GM12878 (cell line): ENCODE measurements around the gene PLPPR1. TPM values are rescaled to one million over a fixed set of nuclear protein-coding genes. Genes with fewer than 3 reads are reported as not detected.

ENCODE experiments used
- ATAC-seq: fragments of 200-7000 bp; cut with Tn5 transposase; 3 replicates; pipeline ENCODE4 v1.9.1; 2020; ENCODE audit warnings: mild to moderate bottlenecking, moderate library complexity
- BruUV-seq: library from RNA; stranded (reverse); fragments of 400-500 nt; replicated peaks from 2 replicates; lab custom pipeline; 2021; lab: Mats Ljungman, UMichigan
- CTCF ChIA-PET: fragments of 300-600 bp; sonication (Branson Sonifier 250); formaldehyde crosslinking; extraction: SDS; loops from one replicate; lab custom pipeline; 2021; ENCODE audit warnings: inconsistent platforms; lab: Yijun Ruan, JAX
- POLR2A ChIA-PET: fragments of 350-600 bp; formaldehyde crosslinking; extraction: SDS; loops from one replicate; lab custom pipeline; 2021; ENCODE audit warnings: inconsistent platforms; lab: Charles Lee
- RAD21 ChIA-PET: fragments of 300-600 bp; sonication (Branson Sonifier 250); formaldehyde crosslinking; loops from one replicate; lab custom pipeline; 2023; ENCODE audit warnings: antibody characterized with exemption; ENCODE audit not compliant: unreplicated experiment; lab: Charles Lee
- SMC1A ChIA-PET: fragments of 300-600 bp; sonication (Branson Sonifier 250); formaldehyde crosslinking; loops from one replicate; lab custom pipeline; 2023; ENCODE audit not compliant: unreplicated experiment, uncharacterized antibody; lab: Charles Lee
- DNase-seq: peaks from one replicate; pipeline ENCODE4 v3.0.0-alpha.2; 2011; ENCODE audit warnings: low read depth, low spot score
- FAIRE-seq: peaks from 3 replicates; lab custom pipeline; 2011; peaks lifted over from hg19 to GRCh38; lab: Jason Lieb, UNC
- H2AFZ ChIP-seq: 2 replicates; pipeline ENCODE4 v1.6.0; 2011; ENCODE audit warnings: low read depth, low read length, control low read depth; ENCODE audit not compliant: control insufficient read depth
- H3K27ac ChIP-seq: 2 replicates; pipeline ENCODE4 v1.5.1; 2011; ENCODE audit warnings: control low read depth; ENCODE audit not compliant: control insufficient read depth, insufficient read depth
- H3K27me3 ChIP-seq, 2 experiments: replicated peaks in 1 of 2; 2 replicates each; pipeline versions ENCODE4 v1.6.0 to v1.6.1; 2011; ENCODE audit warnings: low read length in 1 of 2; ENCODE audit not compliant: control insufficient read depth in 2 of 2, insufficient read depth in 2 of 2
- H3K36me3 ChIP-seq, 2 experiments: 2 replicates each; pipeline ENCODE4 v1.5.1; 2011; ENCODE audit warnings: low read length in 1 of 2; ENCODE audit not compliant: control insufficient read depth in 2 of 2, insufficient read depth in 2 of 2
- H3K4me1 ChIP-seq: 2 replicates; pipeline ENCODE4 v1.6.1; 2011; ENCODE audit warnings: mild to moderate bottlenecking, low read length, moderate library complexity, mixed read lengths; ENCODE audit not compliant: control insufficient read depth, insufficient read depth
- H3K4me2 ChIP-seq: 2 replicates; pipeline ENCODE4 v1.6.0; 2011; ENCODE audit warnings: control low read depth; ENCODE audit not compliant: control insufficient read depth, insufficient read depth
- H3K4me3 ChIP-seq: fragments of 200-600 bp; sonication (generic); 2 replicates; pipeline ENCODE4 v1.5.1; 2016
- H3K79me2 ChIP-seq: 2 replicates; pipeline ENCODE4 v1.6.0; 2011; ENCODE audit warnings: low read length; ENCODE audit not compliant: control insufficient read depth, insufficient read depth
- H3K9ac ChIP-seq: 2 replicates; pipeline ENCODE4 v1.8.0; 2011; ENCODE audit warnings: low read length, control low read depth, mixed read lengths; ENCODE audit not compliant: control insufficient read depth, insufficient read depth
- H3K9me3 ChIP-seq: replicated peaks from 3 replicates; pipeline ENCODE4 v1.5.1; 2011; ENCODE audit warnings: mild to moderate bottlenecking, low read length; ENCODE audit not compliant: control insufficient read depth, insufficient read depth
- H4K20me1 ChIP-seq: 2 replicates; pipeline ENCODE4 v1.6.0; 2011; ENCODE audit not compliant: control insufficient read depth, insufficient read depth
- ATF3 ChIP-seq: IDR thresholded peaks from 2 replicates; pipeline ENCODE4 v1.6.1; 2011; ENCODE audit warnings: low read depth, mild to moderate bottlenecking, low read length, moderate library complexity, borderline replicate concordance; ENCODE audit errors: extremely low read depth
- BCL3 ChIP-seq: IDR thresholded peaks from 2 replicates; pipeline ENCODE4 v1.6.1; 2011; ENCODE audit warnings: borderline replicate concordance, low read depth, mild to moderate bottlenecking, moderate library complexity, low read length; ENCODE audit not compliant: insufficient read depth, poor library complexity, severe bottlenecking
- CHD2 ChIP-seq: IDR thresholded peaks from 2 replicates; pipeline ENCODE4 v1.6.1; 2011; ENCODE audit warnings: low read depth, low read length, improper control_type of control experiment, borderline replicate concordance
- CREB1 ChIP-seq: IDR thresholded peaks from 2 replicates; pipeline ENCODE4 v1.6.1; 2012; ENCODE audit warnings: low read depth, mild to moderate bottlenecking, inconsistent platforms
- CREM ChIP-seq: IDR thresholded peaks from 2 replicates; pipeline ENCODE4 v1.6.1; 2014; ENCODE audit warnings: antibody characterized with exemption, low read depth
- EED ChIP-seq: sonication (generic); IDR thresholded peaks from 2 replicates; pipeline ENCODE4 v1.6.1; 2016; ENCODE audit warnings: antibody characterized with exemption, low read depth
- NBN ChIP-seq: fragments of 450-650 bp; IDR thresholded peaks from 2 replicates; pipeline ENCODE4 v1.6.1; 2016
- NFYB ChIP-seq: IDR thresholded peaks from 2 replicates; pipeline ENCODE4 v1.6.1; 2011; ENCODE audit warnings: low read depth, mild to moderate bottlenecking, low read length, improper control_type of control experiment, moderate library complexity; ENCODE audit not compliant: insufficient read depth
- PAX5 ChIP-seq: IDR thresholded peaks from 2 replicates; pipeline ENCODE4 v1.6.1; 2011; ENCODE audit warnings: low read depth, low read length, borderline replicate concordance
- POLR2AphosphoS5 ChIP-seq: IDR thresholded peaks from 2 replicates; pipeline ENCODE4 v1.6.1; 2011; ENCODE audit warnings: mild to moderate bottlenecking, low read length, inconsistent platforms
- SIN3A ChIP-seq: IDR thresholded peaks from 2 replicates; pipeline ENCODE4 v1.6.1; 2012; ENCODE audit warnings: low read depth, low read length, improper control_type of control experiment
- SP1 ChIP-seq: IDR thresholded peaks from one replicate; pipeline ENCODE4 v1.6.1; 2011; ENCODE audit warnings: low read depth, low read length
- SREBF1 ChIP-seq: IDR thresholded peaks from 2 replicates; pipeline ENCODE4 v1.6.1; 2012; ENCODE audit warnings: mild to moderate bottlenecking, low read length
- ZNF207 ChIP-seq: fragments of 450-650 bp; IDR thresholded peaks from 2 replicates; pipeline ENCODE4 v1.6.1; 2014; ENCODE audit warnings: antibody characterized with exemption, mild to moderate bottlenecking, borderline replicate concordance
- in situ Hi-C: fragments of 300-500 bp; cut with MboI; formaldehyde crosslinking; loops from 9 replicates; pipeline ENCODE4 v1.14.3; 2018; ENCODE audit warnings: mixed read lengths
- intact Hi-C: fragments of 100-400 bp; cut with micrococcal nuclease; formaldehyde crosslinking; loops from one replicate; pipeline ENCODE4 v1.14.2; 2022; ENCODE audit not compliant: unreplicated experiment
- polyA plus RNA-seq, 11 experiments: library from polyadenylated mRNA; depleted of rRNA in 4 of 11; unstranded in 6 of 11; stranded (reverse) in 5 of 11; fragments of >200 nt; fragmentation: Nextera tagmentation in 4 of 11; fragmentation: Illumina TruSeq in 1 of 11; extraction: Ambion mirVana in 4 of 11; extraction: Trizol in 1 of 11; gene quantifications; 1 replicate in 1 of 11; 2 replicates in 10 of 11; pipeline versions ENCODE4 v1.2.1 to v1.2.3, GENCODE V29; 2011 to 2016; ENCODE audit warnings: inconsistent platforms in 2 of 11, missing spikeins in 2 of 11, low read depth in 1 of 11
- total RNA-seq, 4 experiments: library from RNA; depleted of rRNA in 3 of 4; stranded (reverse); fragments of >200 nt in 3 of 4; fragmentation: Illumina TruSeq in 1 of 4; extraction: Trizol in 1 of 4; gene quantifications; 2 replicates each; pipeline versions ENCODE4 v1.2.1 to v1.2.3, GENCODE V29; 2013 to 2021
- TF ChIP-seq, protein P1 (sequence below): fragments of 150-350 bp; IDR thresholded peaks from 2 replicates; pipeline ENCODE4 v1.6.1; 2016; ENCODE audit warnings: low read depth, low read length
- TF ChIP-seq, protein P2 (sequence below): fragments of 450-650 bp; IDR thresholded peaks from 2 replicates; pipeline ENCODE4 v1.6.1; 2016; ENCODE audit warnings: mild to moderate bottlenecking, moderate library complexity, borderline replicate concordance

Gene PLPPR1
- total and polyA plus RNA-seq, 10 of the 15 experiments (the other 5 are each of a cell fraction or from before 2014, with no cell fraction given): 0.69 TPM; not detected in 9

DNA sequence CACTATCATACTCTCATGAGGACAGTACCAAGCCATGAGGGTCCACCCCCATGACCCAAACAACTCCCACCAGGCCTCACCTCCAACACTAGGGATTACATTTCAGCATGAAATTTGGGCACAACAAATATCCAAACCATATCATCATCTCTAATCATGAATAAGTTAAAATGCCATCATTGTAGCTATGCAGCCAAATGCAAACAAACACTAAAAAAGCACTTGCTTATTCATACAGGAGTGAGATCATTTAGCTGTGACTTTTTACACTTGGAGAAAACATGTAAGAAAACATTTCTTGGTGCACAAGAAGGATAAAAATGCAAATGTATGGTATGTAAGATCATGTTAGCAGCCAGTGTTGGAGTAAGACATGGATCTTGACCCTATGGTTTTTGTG, 332.1 kb downstream of the PLPPR1 start:
- no peak for FAIRE-seq
- ATAC-seq: no peak
- CTCF ChIA-PET: no interaction called here

More for the DNA sequence above, 332.1 kb downstream of the PLPPR1 start:
- no peak overlapping the region for H2AFZ ChIP-seq
- H4K20me1 ChIP-seq: no peaks in the 10 kb centered on the region
- intact Hi-C loops: no loop called here
- DNase-seq: no peak
- ChIA-PET RAD21 (no interaction called here), POLR2A (no interaction called here), SMC1A (interaction anchor here (0.8 kb wide), 1 partner anchor 20 kb away, joined by 3 read pairs; no protein-coding TSS in a partner anchor)
- no peaks in the 10 kb centered on the region; a peak in 1 of 4 replicates for H3K27me3 ChIP-seq
- H3K9ac ChIP-seq: no peak overlapping the region
- H3K9me3 ChIP-seq: no peaks in the 10 kb centered on the region
- no TSS peak for BruUV-seq
- no peak overlapping the region for H3K4me2 ChIP-seq
- no peak overlapping the region for H3K27ac ChIP-seq
- no peaks in the 10 kb centered on the region for H3K4me1 ChIP-seq
- no peak for TF ChIP-seq CREB1
- no peak for TF ChIP-seq POLR2AphosphoS5
- no peak for TF ChIP-seq CHD2
- TF ChIP-seq ATF3: no peak
- TF ChIP-seq, protein P1, sequence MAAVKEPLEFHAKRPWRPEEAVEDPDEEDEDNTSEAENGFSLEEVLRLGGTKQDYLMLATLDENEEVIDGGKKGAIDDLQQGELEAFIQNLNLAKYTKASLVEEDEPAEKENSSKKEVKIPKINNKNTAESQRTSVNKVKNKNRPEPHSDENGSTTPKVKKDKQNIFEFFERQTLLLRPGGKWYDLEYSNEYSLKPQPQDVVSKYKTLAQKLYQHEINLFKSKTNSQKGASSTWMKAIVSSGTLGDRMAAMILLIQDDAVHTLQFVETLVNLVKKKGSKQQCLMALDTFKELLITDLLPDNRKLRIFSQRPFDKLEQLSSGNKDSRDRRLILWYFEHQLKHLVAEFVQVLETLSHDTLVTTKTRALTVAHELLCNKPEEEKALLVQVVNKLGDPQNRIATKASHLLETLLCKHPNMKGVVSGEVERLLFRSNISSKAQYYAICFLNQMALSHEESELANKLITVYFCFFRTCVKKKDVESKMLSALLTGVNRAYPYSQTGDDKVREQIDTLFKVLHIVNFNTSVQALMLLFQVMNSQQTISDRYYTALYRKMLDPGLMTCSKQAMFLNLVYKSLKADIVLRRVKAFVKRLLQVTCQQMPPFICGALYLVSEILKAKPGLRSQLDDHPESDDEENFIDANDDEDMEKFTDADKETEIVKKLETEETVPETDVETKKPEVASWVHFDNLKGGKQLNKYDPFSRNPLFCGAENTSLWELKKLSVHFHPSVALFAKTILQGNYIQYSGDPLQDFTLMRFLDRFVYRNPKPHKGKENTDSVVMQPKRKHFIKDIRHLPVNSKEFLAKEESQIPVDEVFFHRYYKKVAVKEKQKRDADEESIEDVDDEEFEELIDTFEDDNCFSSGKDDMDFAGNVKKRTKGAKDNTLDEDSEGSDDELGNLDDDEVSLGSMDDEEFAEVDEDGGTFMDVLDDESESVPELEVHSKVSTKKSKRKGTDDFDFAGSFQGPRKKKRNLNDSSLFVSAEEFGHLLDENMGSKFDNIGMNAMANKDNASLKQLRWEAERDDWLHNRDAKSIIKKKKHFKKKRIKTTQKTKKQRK: no peak
- TF ChIP-seq NFYB: no peak
- no peak for TF ChIP-seq SREBF1
- no peak for TF ChIP-seq SIN3A
- TF ChIP-seq NBN: no peak
- no peak for TF ChIP-seq BCL3
- TF ChIP-seq SP1: no peak
- TF ChIP-seq PAX5: no peak
- TF ChIP-seq CREM: no peak
- TF ChIP-seq, protein P2, sequence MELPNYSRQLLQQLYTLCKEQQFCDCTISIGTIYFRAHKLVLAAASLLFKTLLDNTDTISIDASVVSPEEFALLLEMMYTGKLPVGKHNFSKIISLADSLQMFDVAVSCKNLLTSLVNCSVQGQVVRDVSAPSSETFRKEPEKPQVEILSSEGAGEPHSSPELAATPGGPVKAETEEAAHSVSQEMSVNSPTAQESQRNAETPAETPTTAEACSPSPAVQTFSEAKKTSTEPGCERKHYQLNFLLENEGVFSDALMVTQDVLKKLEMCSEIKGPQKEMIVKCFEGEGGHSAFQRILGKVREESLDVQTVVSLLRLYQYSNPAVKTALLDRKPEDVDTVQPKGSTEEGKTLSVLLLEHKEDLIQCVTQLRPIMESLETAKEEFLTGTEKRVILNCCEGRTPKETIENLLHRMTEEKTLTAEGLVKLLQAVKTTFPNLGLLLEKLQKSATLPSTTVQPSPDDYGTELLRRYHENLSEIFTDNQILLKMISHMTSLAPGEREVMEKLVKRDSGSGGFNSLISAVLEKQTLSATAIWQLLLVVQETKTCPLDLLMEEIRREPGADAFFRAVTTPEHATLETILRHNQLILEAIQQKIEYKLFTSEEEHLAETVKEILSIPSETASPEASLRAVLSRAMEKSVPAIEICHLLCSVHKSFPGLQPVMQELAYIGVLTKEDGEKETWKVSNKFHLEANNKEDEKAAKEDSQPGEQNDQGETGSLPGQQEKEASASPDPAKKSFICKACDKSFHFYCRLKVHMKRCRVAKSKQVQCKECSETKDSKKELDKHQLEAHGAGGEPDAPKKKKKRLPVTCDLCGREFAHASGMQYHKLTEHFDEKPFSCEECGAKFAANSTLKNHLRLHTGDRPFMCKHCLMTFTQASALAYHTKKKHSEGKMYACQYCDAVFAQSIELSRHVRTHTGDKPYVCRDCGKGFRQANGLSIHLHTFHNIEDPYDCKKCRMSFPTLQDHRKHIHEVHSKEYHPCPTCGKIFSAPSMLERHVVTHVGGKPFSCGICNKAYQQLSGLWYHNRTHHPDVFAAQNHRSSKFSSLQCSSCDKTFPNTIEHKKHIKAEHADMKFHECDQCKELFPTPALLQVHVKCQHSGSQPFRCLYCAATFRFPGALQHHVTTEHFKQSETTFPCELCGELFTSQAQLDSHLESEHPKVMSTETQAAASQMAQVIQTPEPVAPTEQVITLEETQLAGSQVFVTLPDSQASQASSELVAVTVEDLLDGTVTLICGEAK: no peak
- TF ChIP-seq EED: no peak
- no peak for TF ChIP-seq ZNF207
- H3K36me3 ChIP-seq: no peaks in the 10 kb centered on the region
- no peaks in the 10 kb centered on the region for H3K79me2 ChIP-seq
- in situ Hi-C loops: no loop called here
- no peak overlapping the region for H3K4me3 ChIP-seq
